Astrocyte of the spinal cord (primary cell): ENCODE data around the gene GBP3.
A peak's percentile ranks its signal among the peaks of the same experiment; 100 is the strongest.
"Not testable (repeated sequence)": the region's sequence is repeated elsewhere in the genome, so short reads cannot be mapped to it uniquely, and the experiment has no call there.

ENCODE experiments used
- DNase-seq: peaks from one replicate; pipeline ENCODE4 v3.0.0; 2011; ENCODE audit warnings: low read depth, low spot score
- H3K4me3 ChIP-seq: 2 replicates; pipeline ENCODE4 v1.5.1; 2011; ENCODE audit warnings: low read depth, mild to moderate bottlenecking, low read length, moderate library complexity
- CTCF ChIP-seq: IDR thresholded peaks from 2 replicates; pipeline ENCODE4 v1.5.1; 2012; ENCODE audit warnings: low read depth, mild to moderate bottlenecking, low read length, inconsistent platforms
- in situ Hi-C: cut with HindIII; loops from 2 replicates; pipeline ENCODE4 v1.10.0; 2017; ENCODE audit warnings: low sequenced_read_pairs

The GBP3 gene

GRCh38 chr1:88985032-88985431 lies 37.6 kb downstream of the GBP3 start:
- in situ Hi-C loops = no loop called here
- no peak for TF ChIP-seq CTCF
- H3K4me3 ChIP-seq = no peak overlapping the region
- peak; percentile 85 for DNase-seq

- DNase-seq = no peak
- no peak for TF ChIP-seq CTCF
- in situ Hi-C loops = no loop called here
- no peak overlapping the region for H3K4me3 ChIP-seq
These were observed 38.1 kb downstream of the GBP3 start for GRCh38 chr1:88984569-88984968.

GRCh38 chr1:88983791-88984559 lies 38.7 kb downstream of the GBP3 start:
- H3K4me3 ChIP-seq = no peak overlapping the region
- peak; percentile 63 for TF ChIP-seq CTCF
- in situ Hi-C loops = no loop called here
- DNase-seq = peak; percentile 63

- H3K4me3 ChIP-seq = no peak overlapping the region
- DNase-seq = peak; percentile 49
- in situ Hi-C loops = no loop called here
- TF ChIP-seq CTCF = no peak
These were observed 40.6 kb downstream of the GBP3 start for GRCh38 chr1:88982055-88982454.

GRCh38 chr1:88981506-88981905 lies 41.2 kb downstream of the GBP3 start:
- in situ Hi-C loops, DNase-seq, H3K4me3 ChIP-seq: not testable (repeated sequence)

- no peak overlapping the region for H3K4me3 ChIP-seq
- in situ Hi-C loops = no loop called here
- no peak for DNase-seq
- TF ChIP-seq CTCF = no peak
These were observed 41.8 kb downstream of the GBP3 start for GRCh38 chr1:88980870-88981269.

- no peak overlapping the region for H3K4me3 ChIP-seq
- in situ Hi-C loops = no loop called here
- no peak for TF ChIP-seq CTCF
- DNase-seq = no peak
These were observed 42.9 kb downstream of the GBP3 start for GRCh38 chr1:88979749-88980116.
